SHP77 treated with DMSO at 0.1 percent for 48 hours (cell line): ENCODE results near the gene UTF1.
"Not testable (repeated sequence)": the region's sequence is repeated elsewhere in the genome, so short reads cannot be mapped to it uniquely, and the experiment has no call there.

Experiments
- DNase-seq: peaks from one replicate; lab custom pipeline; 2025; lab: John Stamatoyannopoulos, UW

Gene UTF1

GRCh38 chr10:133209641-133210040 lies 20.4 kb upstream of the UTF1 start:
- DNase-seq = no peak

DNA sequence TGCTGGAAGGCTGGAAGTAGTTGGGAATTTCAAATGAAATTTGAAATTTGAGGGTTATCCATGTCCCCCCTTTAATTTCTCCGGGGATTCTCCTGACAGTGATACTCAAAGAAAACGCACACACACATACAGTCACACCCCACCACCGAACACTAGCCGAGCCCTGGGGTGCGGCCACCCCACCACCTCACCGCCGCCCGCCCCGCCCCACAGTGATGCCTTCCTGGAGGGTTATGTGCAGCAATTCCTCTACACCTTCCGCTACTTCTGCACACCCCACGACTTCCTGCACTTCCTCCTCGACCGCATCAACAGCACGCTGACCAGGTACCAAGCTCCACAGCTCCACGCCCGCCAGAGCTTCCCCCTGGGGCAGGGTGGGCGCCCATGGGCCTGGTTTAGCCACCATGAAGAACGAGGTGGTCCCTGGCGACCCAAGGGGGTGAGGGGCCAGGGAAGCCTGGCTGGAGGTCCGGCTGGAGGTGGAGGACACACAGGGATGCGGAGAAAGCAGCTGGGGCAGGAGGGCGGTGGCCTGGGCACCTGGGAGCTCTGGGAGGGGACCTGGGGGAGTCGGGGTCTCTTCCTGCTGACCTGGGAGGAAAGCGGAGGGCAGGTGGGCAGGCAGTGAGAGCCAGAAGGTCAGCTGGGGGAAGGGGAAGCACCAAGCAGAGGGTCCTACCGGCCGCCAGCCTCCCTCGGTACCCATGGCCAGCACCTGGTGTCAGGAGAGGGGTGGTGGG lies 19.4 kb upstream of the UTF1 start:
- no peak for DNase-seq

- DNase-seq = no peak
These were observed 18.7 kb upstream of the UTF1 start for GRCh38 chr10:133211141-133211830.

- no peak for DNase-seq
These were observed 17.8 kb upstream of the UTF1 start for GRCh38 chr10:133211959-133212852.

DNA sequence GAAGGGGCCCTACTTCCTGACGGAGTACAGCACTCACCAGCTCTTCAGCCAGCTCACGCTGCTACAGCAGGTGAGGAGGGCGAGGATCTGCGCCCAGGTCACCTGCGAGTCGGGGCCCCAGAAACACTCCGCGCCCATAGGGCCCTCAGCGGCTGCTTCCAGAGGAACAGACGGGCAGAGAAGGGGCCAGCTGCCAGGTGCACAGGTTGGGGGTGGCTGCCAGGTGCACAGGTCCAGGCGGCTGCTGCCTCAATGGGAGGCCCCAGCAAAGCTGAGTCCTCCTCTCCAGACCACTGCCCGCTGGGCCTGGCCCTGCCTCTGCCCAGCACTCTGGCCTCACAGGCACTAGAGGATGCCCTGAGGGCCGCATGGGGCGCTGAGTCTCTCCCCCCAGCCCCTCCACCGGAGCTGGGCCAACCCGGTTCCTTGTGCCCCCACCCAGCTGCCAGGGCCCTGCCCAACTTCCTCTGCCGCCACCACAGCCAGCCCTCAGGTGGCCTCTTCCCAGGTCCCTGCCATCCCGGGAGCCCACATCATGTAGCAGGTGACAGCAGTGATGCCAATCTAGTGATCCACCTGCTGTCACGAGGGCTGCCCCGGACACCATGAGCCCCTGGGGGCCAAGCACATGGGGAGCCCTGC lies 17.0 kb upstream of the UTF1 start:
- DNase-seq = no peak

- no peak for DNase-seq
These were observed 16.2 kb upstream of the UTF1 start for GRCh38 chr10:133213641-133214467.

- no peak for DNase-seq
These were observed 15.3 kb upstream of the UTF1 start for GRCh38 chr10:133214468-133215410.

DNA sequence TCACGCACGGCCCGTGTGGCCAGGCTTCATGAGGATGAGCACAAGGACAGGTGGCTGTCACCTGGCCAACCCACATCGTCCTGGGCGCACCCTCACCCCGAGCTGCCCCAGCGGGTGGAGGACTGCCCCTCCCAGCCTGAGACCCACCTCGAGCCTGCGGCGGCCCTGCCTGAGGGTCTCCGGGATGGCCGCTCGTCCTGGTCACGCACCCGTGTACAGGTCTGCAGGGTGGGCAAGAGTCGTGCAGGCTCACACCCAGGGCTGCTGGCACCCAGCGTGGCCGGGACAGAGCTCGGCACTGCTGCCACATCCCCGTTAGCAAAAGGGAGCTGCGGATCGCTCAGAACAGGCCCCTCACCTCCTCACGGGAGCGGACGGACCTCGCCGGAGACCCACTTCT lies 14.4 kb upstream of the UTF1 start:
- no peak for DNase-seq

- DNase-seq = no peak
These were observed 13.2 kb upstream of the UTF1 start for GRCh38 chr10:133216776-133217175.

- no peak for DNase-seq
These were observed 12.0 kb upstream of the UTF1 start for GRCh38 chr10:133217800-133218589.

DNA sequence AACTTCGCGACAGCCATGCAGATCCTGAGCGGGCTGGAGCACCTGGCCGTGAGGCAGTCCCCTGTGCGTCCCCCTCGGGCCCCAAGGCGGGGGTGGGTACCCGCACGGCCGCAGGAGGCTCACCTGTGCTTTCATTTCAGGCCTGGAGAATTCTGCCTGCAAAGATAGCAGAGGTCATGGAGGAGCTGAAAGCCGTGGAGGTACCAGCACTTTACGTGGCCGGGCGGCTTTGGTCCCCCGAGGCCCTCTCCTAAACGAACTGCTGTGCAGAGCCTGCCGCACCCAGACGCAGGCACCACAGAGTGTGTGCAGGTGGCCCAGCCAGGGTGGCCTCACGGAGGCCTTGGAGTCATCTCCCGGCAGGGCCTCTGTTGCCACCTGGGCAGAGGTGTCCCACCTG lies 11.1 kb upstream of the UTF1 start:
- no peak for DNase-seq

DNA sequence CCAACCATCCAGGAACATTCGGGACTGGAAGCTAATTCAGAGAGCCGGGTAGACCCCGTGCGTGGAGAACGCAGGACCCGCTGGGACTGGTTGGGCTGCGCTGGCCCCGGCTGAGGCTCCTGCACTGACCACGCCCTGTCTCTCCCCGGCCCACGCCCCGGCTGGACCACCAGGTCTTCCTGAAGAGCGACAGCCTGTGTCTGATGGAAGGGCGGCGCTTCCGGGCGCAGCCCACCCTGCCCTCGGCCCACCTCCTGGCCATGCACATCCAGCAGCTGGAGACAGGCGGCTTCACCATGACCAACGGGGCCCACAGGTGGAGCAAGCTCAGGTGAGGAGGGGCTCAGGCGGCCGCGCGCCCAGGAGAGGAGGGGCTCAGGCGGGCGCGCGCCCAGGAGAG lies 10.2 kb upstream of the UTF1 start:
- no peak for DNase-seq

DNA sequence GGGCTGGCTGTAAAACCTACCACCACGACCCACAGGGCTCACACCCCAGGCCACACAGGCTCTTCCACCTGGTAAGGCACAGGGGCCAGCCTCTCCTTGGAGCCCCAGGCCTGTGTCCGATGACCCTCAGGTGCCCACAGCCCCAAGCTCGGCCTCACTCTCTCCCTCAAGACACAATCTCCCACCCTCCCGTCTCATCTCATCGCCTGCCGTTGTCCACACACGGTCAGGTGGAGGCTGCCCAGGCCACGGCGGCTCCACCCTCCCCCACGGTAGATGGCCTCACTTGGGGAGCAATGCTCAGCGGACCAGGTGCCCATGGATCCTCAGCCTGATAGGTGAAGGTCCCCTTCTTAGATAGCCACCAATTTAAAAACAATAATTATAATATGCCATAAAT lies 8.7 kb upstream of the UTF1 start:
- no peak for DNase-seq

- DNase-seq = not testable (repeated sequence)
These were observed 8.3 kb upstream of the UTF1 start for GRCh38 chr10:133221756-133222155.

DNA sequence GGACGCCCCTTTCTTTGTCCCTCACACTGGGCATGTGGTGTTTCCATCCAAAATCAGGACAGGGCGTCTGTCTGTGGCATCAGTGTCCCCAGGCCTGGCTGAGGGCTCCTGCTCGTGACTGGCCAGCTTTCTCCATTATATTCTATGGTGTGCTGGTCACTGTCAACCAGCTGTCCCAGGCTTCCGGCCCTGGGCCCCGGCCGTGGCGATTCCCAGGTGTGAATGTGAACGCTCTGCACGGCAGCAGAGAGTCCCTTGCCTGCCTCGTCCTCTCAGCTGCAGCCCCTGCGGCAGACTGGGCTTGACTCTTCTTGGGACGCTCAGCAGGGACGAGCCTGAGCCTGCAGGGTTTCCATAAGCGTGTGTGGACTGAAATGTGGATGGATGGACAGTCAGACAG lies 5.9 kb upstream of the UTF1 start:
- DNase-seq = no peak

- DNase-seq = no peak
These were observed 5.2 kb upstream of the UTF1 start for GRCh38 chr10:133224756-133225372.

GRCh38 chr10:133225707-133226191 lies 4.3 kb upstream of the UTF1 start:
- DNase-seq = no peak

DNA sequence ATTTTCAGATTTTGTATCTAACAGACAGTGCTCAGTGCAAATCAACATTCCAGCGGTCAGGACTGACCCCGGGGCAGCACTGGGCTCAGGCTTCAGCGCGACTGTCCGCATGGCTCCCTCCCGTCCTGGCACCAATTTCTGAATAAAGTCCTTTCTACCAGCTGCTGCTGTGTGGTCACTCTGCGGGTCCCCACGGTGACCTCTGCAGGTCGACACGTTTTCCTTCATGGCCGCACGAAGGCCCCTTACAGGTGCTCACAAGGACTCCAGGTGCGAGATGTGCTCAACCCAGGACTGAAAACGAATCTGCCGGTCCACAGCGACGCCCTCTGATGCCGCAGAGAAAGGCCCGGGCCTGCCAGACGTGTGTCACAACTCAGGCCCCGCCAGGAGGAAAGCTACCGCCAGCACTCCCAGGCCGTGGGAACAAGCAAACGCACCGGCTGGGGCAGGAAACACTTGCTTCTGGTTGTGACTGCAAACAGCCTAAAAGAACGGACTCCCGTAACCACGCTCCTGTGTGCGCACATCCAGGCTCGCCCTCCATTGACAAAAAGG lies 3.7 kb upstream of the UTF1 start:
- no peak for DNase-seq
